Neuron (in vitro differentiated cells): ENCODE data around the gene MIF.

Experiments used
- H2AFZ ChIP-seq: one replicate; pipeline ENCODE4 v1.6.1; 2013; ENCODE audit warnings: low read depth, mild to moderate bottlenecking, inconsistent platforms, low read length, moderate library complexity
- H3K27me3 ChIP-seq: one replicate; pipeline ENCODE4 v1.6.1; 2013; ENCODE audit warnings: low read length; ENCODE audit not compliant: insufficient read depth
- H3K36me3 ChIP-seq: one replicate; pipeline ENCODE4 v1.6.1; 2013; ENCODE audit warnings: low read length; ENCODE audit not compliant: insufficient read depth
- H3K4me1 ChIP-seq: one replicate; pipeline ENCODE4 v1.6.1; 2013; ENCODE audit warnings: low read length; ENCODE audit not compliant: insufficient read depth
- H3K4me3 ChIP-seq: 2 replicates; pipeline ENCODE4 v1.5.1; 2013; ENCODE audit warnings: mild to moderate bottlenecking, low read length, moderate library complexity
- H3K9me3 ChIP-seq: one replicate; pipeline ENCODE4 v1.6.1; 2013; ENCODE audit warnings: low read length

Gene MIF

GRCh38 chr22:23893945-23894709 lies at the start of gene MIF:
MIF (plus strand) TSS chr22:23894383; CDS start chr22:23894475, 92 bp downstream.
- Histone ChIP-seq H3K9me3 (peaks cover 3% of the 10 kb centered on the region), H3K36me3 (peaks cover 10% of the 10 kb centered on the region), H3K4me3 (peak within 1 kb of the TSS; percentile 42), H2AFZ (no peak within 1 kb of the TSS), H3K27me3 (no peaks in the 10 kb centered on the region), H3K4me1 (peaks cover 9% of the 10 kb centered on the region)

- H3K36me3 ChIP-seq: no peaks in the 10 kb centered on the region
- no peak overlapping the region for H3K4me3 ChIP-seq
- no peak overlapping the region for H2AFZ ChIP-seq
- no peaks in the 10 kb centered on the region for H3K9me3 ChIP-seq
- H3K27me3 ChIP-seq: no peaks in the 10 kb centered on the region
- H3K4me1 ChIP-seq: peaks cover 24% of the 10 kb centered on the region
These were observed 49.4 kb upstream of the MIF start for GRCh38 chr22:23844739-23845202.

DNA sequence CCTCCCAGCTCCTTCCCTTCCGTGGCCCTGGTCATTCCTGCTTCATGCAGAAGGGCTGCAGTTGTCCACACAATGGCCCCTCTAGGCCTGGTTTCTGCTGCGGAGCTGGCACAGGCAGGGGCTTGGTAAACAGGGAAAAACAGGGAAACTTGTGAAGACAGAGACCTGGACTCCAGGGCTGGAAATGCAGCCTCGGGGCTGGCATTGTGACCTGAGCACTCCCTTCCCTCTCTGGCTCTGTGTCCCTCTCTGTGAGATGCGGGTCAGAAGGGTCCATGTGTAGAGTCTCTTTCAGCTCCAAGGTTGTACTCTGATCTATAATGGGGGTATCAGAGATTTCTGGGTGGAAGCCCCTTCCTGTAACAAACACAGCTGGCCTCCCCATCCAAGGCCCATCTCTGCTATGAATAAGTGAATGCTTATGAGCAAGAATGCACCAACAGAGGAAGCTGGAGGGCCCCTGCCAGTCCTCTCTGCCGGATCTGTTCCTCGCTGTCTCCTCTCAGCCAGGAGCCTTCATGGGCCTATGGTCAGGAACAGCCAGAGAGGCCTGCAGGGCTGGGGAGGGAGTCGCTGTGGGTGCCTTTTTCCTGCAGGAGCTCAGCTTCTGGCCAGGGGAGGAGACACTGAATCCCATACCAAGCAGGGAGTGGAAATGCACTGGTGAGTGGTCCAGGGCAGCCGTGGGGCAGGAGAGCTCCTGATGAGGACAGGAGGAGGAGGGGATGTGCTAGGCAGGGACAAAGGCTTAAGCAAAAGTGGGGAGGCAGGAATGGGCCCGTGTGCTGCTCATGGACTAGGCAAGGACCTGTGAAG lies 48.7 kb upstream of the MIF start:
- Histone ChIP-seq H3K4me1 (peaks cover 24% of the 10 kb centered on the region), H3K27me3 (no peaks in the 10 kb centered on the region), H2AFZ (no peak overlapping the region), H3K36me3 (no peaks in the 10 kb centered on the region), H3K4me3 (no peak overlapping the region), H3K9me3 (no peaks in the 10 kb centered on the region)

DNA sequence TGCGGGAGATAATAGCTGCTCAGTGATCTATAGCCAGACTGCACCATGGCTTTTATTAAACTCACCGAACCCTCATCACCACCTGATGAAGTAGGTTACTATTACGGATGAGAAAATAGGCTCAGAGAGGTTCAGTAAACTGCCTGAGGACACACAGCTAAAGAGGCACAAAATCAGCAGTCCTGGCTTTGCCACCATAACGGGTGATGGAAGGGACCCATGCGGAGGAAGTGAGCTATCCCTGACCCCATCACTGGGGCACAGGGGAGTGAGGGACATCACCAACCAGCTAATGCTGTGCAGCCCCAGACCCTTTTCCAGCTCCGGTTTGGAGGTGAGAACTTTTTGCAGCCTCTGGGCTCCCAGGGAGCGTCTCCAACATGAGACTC lies 48.1 kb upstream of the MIF start:
- Histone ChIP-seq H2AFZ (no peak overlapping the region), H3K36me3 (no peaks in the 10 kb centered on the region), H3K27me3 (no peaks in the 10 kb centered on the region), H3K4me3 (no peak overlapping the region), H3K4me1 (peaks cover 24% of the 10 kb centered on the region), H3K9me3 (no peaks in the 10 kb centered on the region)

- H3K36me3 ChIP-seq: no peaks in the 10 kb centered on the region
- no peak overlapping the region for H3K4me3 ChIP-seq
- H3K4me1 ChIP-seq: peaks cover 20% of the 10 kb centered on the region
- no peak overlapping the region for H2AFZ ChIP-seq
- H3K27me3 ChIP-seq: no peaks in the 10 kb centered on the region
- no peaks in the 10 kb centered on the region for H3K9me3 ChIP-seq
These were observed 46.8 kb upstream of the MIF start for GRCh38 chr22:23847310-23847920.

DNA sequence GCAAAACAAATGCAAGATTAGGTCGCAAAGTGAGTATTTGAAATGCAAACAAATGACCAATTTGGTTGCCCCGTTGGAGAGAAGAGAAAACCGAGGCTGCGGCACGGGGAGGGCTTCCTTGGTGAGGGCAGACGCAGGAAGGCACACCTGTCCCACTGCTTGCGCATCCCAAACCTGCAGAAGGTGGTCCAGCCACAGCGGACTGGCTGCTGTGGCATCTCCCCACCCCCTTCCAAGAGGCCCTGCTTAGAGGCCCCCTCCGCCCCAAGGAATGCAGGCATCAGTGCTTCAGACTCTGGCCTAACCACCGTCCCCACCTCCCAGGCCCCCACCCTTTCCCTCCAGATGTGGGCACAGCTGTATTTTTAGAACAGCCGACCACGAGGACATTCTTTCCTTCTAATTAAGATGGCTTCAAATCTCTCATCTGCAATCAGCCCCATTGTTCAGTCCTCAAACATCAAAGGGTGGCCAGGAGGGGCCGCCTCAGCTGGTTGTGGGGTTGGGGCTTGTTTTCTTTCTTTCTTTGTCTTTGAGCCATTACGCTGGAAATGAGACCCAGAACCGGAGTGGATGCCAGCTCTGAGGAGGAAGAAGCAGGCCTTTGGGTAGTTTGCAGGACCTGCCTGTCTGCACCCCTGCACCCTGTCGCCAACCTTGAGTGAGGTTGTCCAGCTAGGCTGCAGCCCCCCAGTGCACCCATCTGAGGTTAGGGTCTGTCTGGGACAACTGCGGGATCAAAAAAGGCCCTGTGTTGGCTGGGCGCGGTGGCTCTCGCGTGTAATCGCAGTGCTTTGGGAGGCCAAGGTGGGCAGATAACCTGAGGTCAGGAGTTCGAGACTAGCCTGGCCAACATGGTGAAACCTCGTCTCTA lies 46.0 kb upstream of the MIF start:
- H3K36me3 ChIP-seq: no peaks in the 10 kb centered on the region
- H2AFZ ChIP-seq: no peak overlapping the region
- H3K4me3 ChIP-seq: no peak overlapping the region
- peaks cover 20% of the 10 kb centered on the region for H3K4me1 ChIP-seq
- H3K27me3 ChIP-seq: no peaks in the 10 kb centered on the region
- H3K9me3 ChIP-seq: no peaks in the 10 kb centered on the region

DNA sequence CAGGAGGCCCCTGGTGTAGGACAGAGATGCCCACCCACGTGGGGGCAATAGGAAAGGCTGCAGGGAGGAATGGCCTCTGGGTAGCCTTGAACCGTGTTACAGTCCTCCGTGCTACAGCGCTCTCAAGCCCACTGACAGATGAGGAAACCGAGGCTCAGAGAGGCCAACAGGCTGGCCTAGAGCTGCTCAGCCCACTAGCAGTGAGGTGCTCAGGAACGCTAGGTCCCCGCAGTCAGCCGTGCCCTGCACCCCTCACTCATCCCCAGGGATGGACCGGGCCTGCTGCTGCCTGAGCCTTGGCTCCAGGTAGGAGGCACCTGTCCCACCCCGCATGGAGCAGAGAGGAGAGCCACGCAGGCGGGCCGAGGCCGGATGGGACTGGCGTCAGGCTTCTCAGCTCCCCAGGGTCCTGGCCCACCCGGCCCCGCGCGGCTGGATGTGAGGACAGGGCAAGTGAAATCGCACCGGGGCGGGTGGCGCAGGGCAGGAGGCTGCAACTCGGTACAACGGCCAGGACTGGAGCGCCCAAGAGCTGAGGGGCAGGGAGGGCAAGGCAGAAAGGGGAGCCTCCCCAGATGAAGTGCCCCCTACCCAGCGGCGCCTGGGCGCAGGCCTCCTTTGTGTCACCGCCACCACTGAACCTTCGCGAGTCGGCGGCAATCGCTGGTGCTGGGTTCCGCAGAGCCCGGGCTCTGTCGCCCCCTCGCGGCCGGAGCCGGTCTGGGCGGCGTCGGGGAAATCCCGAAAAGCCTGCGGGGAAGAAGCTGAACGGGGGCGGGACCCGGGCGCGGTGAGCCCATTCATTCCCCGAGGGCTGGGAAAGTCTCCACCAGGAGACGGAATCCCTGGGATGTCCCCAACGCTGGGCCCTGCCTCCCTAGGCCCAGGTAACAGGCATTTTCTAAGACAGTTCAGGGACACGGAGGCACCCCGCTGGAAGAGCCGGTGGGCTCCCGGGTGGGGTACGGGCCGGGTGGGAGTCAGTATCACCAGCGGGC lies 44.9 kb upstream of the MIF start:
- Histone ChIP-seq H3K4me3 (no peak overlapping the region), H3K36me3 (no peaks in the 10 kb centered on the region), H3K27me3 (no peaks in the 10 kb centered on the region), H2AFZ (peak overlapping the region; percentile 62), H3K9me3 (no peaks in the 10 kb centered on the region), H3K4me1 (peaks cover 20% of the 10 kb centered on the region)

GRCh38 chr22:23850136-23850611 lies 44.0 kb upstream of the MIF start:
- no peaks in the 10 kb centered on the region for H3K27me3 ChIP-seq
- no peak overlapping the region for H3K4me3 ChIP-seq
- H3K36me3 ChIP-seq: no peaks in the 10 kb centered on the region
- no peaks in the 10 kb centered on the region for H3K9me3 ChIP-seq
- H2AFZ ChIP-seq: no peak overlapping the region
- peaks cover 20% of the 10 kb centered on the region for H3K4me1 ChIP-seq

GRCh38 chr22:23856721-23857605 lies 37.2 kb upstream of the MIF start:
- peaks cover 2% of the 10 kb centered on the region for H3K36me3 ChIP-seq
- no peaks in the 10 kb centered on the region for H3K27me3 ChIP-seq
- no peaks in the 10 kb centered on the region for H3K9me3 ChIP-seq
- peak overlapping the region; percentile 66 for H3K4me3 ChIP-seq
- H3K4me1 ChIP-seq: peaks cover 11% of the 10 kb centered on the region
- peak overlapping the region; percentile 71 for H2AFZ ChIP-seq

DNA sequence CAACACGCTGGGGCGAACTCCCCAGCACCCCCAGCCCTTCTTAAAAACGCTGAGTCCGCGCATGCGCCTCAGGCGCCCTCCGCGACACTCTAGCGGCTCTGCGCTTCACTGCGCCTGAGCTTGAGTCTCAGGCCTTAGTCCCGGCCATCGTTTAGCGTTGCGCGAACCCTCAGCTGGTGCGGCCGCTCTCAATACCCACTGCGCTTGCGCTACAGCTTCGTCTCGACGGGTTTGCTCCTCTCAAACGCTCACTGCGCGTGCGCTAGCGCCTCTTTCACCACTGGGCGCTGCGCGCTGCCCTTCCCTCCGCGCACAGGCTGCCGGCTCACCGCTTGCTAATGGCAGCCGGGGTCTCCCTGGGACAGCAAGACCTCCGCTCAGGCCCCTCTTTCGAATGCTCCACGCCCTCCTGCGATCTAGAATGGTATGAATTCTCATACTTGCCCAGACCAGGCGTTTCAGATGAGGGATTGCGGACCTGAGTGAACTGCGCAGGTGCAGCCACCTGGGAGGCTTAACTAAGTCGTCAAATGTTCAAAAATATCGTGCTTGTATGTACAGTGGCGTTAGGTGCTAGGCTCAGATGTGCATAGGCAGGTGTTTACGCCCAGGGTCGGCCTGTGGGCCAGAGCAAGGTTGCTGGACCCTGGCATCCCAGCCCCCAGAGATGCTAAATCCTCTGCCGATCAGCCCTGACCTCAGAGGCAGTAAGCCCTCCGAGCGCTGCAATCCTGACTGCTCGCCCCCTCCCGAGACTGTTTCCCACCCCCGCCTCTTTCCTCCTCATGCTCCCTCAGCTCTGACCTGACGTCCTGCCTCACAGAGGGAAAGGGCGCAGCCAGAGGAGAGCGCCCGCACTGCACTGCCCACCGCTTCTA lies 36.3 kb upstream of the MIF start, which contains the start of gene SLC2A11:
Gene SLC2A11 (plus strand): TSS at position 270 of the 878 bp plus-strand sequence. CDS start 125 bp downstream, at position 395.
- peaks cover 11% of the 10 kb centered on the region for H3K4me1 ChIP-seq
- H3K27me3 ChIP-seq: no peaks in the 10 kb centered on the region
- no peaks in the 10 kb centered on the region for H3K9me3 ChIP-seq
- H2AFZ ChIP-seq: peak within 1 kb of the TSS; percentile 71
- H3K36me3 ChIP-seq: peaks cover 2% of the 10 kb centered on the region
- peak within 1 kb of the TSS; percentile 66 for H3K4me3 ChIP-seq
